D721Med (cell line): ENCODE results near the gene TNS4.

ENCODE experiments used
- DNase-seq: peaks from one replicate; pipeline ENCODE4 v3.0.0; 2011; ENCODE audit warnings: low spot score; ENCODE audit not compliant: insufficient read length
- FAIRE-seq: peaks from 2 replicates; lab custom pipeline; 2011; peaks lifted over from hg19 to GRCh38; lab: Jason Lieb, UNC
- CTCF ChIP-seq: IDR thresholded peaks from 2 replicates; pipeline ENCODE4 v1.5.1; 2012; ENCODE audit warnings: mild to moderate bottlenecking, control low read depth; ENCODE audit not compliant: insufficient read depth; ENCODE audit errors: missing control alignments

The TNS4 gene

GRCh38 chr17:40470932-40471828 lies 30.2 kb downstream of the TNS4 start:
- FAIRE-seq (no peak), DNase-seq (no peak)

GRCh38 chr17:40469805-40470675 lies 31.4 kb downstream of the TNS4 start:
- no peak for TF ChIP-seq CTCF
- DNase-seq (no peak), FAIRE-seq (no peak)

More at GRCh38 chr17:40470932-40471828, 30.2 kb downstream of the TNS4 start:
- TF ChIP-seq CTCF, result no peak

- FAIRE-seq, result no peak
- TF ChIP-seq CTCF, result no peak
- no peak for DNase-seq
These were observed 32.9 kb downstream of the TNS4 start for GRCh38 chr17:40468560-40468959.

- DNase-seq (no peak), FAIRE-seq (no peak)
- TF ChIP-seq CTCF, result no peak
These were observed 34.0 kb downstream of the TNS4 start for GRCh38 chr17:40467281-40467867.

- FAIRE-seq (no peak), DNase-seq (no peak)
- no peak for TF ChIP-seq CTCF
These were observed 35.0 kb downstream of the TNS4 start for GRCh38 chr17:40466298-40466971.

GRCh38 chr17:40464392-40464855 lies 37.0 kb downstream of the TNS4 start:
- DNase-seq (no peak), FAIRE-seq (no peak)
- TF ChIP-seq CTCF, result no peak
